GM19239 (cell line): Measurements from ENCODE around the gene PDZRN3.

Source experiments
- DNase-seq: peaks from one replicate; pipeline ENCODE4 v3.0.0; 2011; ENCODE audit warnings: low spot score; ENCODE audit not compliant: insufficient read length
- FAIRE-seq: peaks from 2 replicates; lab custom pipeline; 2011; peaks lifted over from hg19 to GRCh38; lab: Jason Lieb, UNC

The PDZRN3 gene

DNA sequence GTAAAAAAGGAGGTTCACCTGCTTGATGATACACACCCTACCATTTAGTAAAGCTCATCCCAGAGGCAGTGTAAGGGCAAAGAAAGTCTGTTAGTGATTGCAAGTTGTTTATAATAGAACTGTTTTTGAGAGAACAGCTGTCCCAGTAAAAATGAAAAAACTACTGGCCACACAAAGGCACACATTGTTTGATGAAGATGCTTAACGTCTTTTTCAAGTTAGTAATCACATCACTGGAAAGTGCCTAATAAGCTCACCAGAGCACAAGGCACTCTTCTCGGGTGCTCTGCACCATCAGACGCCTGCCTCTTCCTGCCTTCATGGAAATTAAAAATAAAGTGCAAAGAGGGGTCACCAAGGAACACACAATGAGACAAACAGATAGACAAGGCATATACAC lies 186.9 kb downstream of the PDZRN3 start:
- no peak for DNase-seq
- FAIRE-seq, result no peak

- DNase-seq (no peak), FAIRE-seq (no peak)
Measured at GRCh38 chr3:73435055-73435454, 189.7 kb downstream of the PDZRN3 start.

GRCh38 chr3:73433687-73434086 lies 191.1 kb downstream of the PDZRN3 start:
- DNase-seq, result no peak
- FAIRE-seq, result no peak

GRCh38 chr3:73433079-73433478 lies 191.7 kb downstream of the PDZRN3 start:
- FAIRE-seq (no peak), DNase-seq (no peak)

GRCh38 chr3:73432706-73433032 lies 192.1 kb downstream of the PDZRN3 start:
- FAIRE-seq (peak; percentile 40), DNase-seq (no peak)

DNA sequence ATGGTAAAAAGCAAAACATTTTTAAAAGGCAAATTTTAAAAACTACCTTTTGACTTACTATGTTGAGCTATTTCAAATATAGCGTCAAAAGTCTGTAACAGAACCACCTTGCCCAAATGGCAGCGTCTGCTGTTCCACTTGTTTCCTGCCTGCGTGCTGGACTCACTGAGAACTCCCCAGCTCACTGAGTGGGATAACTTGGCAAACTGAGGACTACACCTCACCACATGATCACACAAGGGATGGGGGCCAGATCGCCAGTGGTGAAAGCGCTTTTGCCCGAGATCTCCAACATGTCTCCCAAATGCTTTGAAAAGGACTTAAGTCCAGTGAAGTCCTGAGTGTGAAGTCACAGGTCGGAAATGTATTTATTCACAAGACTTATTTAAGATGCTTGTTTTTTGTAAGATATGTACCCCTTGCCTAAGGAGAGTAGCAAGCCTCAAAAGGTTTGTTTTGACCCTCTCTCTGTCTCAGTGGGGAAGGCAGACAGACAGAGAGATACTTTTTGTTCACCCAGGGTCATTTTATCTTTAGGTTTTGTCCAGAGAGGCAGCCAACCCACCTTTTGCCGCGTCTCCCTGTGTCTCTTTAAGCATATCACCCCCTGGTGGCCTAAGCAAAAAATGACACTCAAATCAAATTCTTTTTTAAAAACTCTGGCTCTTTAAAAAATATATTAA lies 192.6 kb downstream of the PDZRN3 start:
- DNase-seq (no peak), FAIRE-seq (peak; percentile 61)

DNA sequence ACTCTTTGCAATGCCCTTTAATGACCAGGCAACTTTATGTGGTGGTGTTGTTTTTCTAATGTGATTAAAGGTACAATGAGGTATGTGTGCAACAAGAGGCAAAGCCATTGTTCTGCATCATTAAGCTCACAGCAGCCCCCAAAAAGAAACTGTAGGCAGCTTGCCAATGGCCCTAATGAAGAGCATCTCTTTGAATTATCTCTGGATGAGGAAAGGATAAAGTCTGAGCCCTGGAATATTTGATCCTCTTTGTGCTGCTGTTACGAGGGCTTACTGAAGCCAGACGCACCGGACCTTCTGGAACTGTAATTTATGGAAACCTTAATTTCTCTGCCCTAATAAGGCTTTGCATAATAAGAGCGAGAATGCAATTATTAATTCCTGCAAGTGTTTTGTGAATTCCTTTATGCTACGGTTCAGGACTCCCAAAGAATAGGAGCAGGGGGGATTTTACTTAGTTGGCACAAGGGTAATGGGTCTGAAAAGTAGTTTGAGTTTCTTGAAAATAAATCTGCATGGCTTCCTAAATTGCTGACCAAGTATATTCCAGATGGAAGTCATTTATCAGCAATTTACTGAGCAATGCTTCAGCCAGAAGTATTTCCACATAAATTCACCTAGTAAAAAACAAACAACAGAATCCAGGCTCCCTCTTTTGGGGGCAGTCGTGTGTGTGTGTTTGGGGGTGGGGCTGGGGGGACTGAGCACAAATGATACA lies 193.4 kb downstream of the PDZRN3 start:
- no peak for DNase-seq
- no peak for FAIRE-seq

DNA sequence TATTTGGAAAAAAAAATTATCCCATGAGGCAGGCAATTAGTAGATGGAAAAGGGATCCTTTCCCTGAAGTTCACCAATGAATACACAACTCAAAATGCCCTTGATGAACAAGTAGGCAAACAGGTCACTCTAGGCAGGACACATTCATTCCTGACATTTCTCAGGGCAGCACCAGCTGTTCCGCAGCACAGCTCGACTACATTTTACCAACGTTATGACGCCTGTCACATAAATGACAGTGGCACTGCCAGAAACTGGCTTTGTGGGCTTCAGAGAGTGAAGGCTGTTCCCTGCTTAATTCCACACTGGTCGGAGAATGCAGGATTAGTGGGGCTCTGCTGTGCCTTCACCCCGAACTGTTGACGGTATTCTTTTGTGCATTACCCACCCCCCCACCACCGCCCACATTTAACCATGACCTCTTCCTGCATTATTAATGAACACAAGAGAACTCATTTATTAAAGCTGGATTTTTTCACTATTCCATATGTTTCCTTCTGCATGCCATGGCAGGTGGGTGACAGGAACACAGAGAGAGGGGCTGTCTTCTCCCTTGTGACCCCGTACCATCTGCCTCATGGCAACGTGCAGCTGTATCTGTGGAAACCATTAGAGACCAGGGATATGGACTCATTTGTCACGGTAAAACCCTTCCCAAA lies 197.6 kb downstream of the PDZRN3 start:
- DNase-seq (no peak), FAIRE-seq (no peak)

- DNase-seq (no peak), FAIRE-seq (no peak)
Measured at GRCh38 chr3:73426606-73427005, 198.1 kb downstream of the PDZRN3 start.

DNA sequence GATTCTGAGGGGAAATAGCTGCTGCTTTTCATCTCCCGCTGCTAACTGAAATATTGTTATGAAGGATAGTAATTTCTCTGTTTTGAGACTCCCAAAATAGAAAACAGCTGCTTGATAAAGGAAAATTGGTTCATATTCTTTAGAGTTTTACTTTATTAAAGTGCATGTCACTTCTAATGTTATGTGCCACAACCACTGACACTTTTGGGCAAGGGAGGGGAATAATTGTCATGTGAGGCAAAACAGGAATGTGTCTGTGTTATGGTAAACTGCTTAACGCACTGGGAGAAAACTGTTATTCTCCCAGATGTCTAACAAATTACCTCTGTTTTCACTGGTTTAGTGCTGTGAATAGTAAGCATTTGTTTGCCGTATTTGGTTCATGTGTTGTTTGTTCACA lies 201.6 kb downstream of the PDZRN3 start:
- FAIRE-seq (no peak), DNase-seq (no peak)

GRCh38 chr3:73422571-73422970 lies 202.2 kb downstream of the PDZRN3 start:
- DNase-seq, result no peak

DNA sequence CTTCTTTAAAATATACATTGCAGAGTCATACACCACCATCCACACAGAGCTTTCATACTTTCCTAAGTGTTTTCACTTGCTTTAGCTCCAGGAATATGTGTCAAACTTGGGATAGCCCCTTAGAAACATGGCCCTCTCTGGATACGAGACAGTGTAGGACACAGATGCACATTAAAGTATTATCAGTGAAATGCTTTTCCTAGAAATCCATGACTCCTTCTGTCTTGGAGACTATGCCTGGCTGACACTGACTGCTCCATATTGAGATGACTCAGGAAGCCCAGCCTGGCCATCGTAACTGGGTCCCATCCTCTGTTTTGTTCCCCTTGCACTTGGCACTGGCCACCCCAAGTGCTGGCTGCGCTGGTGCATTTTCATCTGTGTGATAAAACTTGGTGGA lies 204.8 kb downstream of the PDZRN3 start:
- DNase-seq (no peak), FAIRE-seq (no peak)

More at GRCh38 chr3:73422571-73422970, 202.2 kb downstream of the PDZRN3 start:
- FAIRE-seq, result no peak

- FAIRE-seq, result no peak
- no peak for DNase-seq
Measured at GRCh38 chr3:73419179-73419803, 205.4 kb downstream of the PDZRN3 start.

- FAIRE-seq, result no peak
Measured at GRCh38 chr3:73418681-73419080, 206.1 kb downstream of the PDZRN3 start.

GRCh38 chr3:73415118-73415517 lies 209.6 kb downstream of the PDZRN3 start:
- DNase-seq (no peak), FAIRE-seq (no peak)

More at GRCh38 chr3:73418681-73419080, 206.1 kb downstream of the PDZRN3 start:
- DNase-seq, result no peak

DNA sequence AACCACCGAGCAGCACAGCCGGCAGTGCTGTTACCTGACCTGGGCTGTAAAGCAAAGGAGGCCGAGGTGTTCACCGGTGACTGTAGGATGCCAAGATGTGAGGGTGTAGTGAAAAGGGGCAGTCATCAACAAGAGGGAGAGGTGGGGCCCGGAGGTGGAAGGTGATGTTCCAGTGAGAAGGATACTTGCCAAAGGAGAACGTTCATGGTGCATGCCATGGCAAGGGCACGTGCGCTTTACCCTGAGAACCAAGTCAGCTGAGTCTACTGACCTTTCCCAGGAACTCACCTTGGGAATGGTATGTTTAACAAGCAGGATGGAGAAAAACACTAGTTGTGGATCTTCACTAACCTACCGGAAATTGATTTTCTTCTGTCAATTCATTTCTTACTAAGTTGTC lies 211.1 kb downstream of the PDZRN3 start:
- FAIRE-seq (no peak), DNase-seq (no peak)

GRCh38 chr3:73411993-73412392 lies 212.7 kb downstream of the PDZRN3 start:
- no peak for DNase-seq
- no peak for FAIRE-seq

DNA sequence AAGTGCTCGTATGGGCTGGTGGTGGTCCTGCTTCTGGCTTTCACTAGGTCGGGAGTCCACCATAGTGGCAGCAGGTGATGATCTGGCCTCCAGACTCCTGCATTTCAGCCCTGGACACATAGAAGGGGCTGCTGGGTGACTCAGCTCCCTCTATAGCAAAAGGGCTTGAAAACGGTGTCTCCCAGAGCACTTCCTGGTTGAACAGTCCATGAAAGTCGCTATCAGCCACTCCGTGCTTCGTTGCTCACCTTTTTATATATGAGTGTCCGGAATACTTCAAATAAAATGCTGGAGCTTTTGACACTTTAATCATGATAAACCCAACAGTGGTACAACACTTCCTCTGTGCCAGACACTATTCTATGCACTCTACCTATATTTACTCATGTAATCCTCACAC lies 213.2 kb downstream of the PDZRN3 start:
- no peak for DNase-seq
- no peak for FAIRE-seq

DNA sequence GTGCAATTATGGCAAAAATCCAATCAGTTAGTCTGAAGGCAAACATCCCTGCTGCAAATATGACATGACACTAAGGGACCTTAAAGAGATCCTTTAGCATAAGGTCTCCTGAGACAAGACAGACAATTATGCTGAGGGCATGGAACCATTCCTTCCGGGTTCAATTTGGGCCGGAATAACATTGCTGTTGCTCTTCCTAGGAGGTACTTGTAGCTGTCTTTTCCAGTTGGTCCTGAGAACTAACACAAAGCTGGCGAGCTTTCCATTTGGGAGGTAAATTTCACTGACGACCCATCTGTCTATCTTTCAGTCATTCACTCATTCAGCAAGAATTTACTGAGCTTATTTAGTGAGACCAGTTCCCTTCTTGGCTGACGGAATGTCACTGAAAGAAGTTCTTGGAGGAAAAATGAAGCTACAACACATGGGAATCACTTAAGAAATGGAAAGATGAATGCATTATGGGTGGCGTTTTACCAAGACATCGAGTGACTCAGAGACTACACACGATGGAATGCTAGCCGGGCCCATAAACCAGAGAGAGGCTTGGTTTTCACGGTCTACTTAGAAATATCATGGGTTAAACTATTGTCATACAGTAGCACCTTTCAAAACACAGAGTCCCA lies 215.5 kb downstream of the PDZRN3 start:
- DNase-seq (no peak), FAIRE-seq (no peak)

DNA sequence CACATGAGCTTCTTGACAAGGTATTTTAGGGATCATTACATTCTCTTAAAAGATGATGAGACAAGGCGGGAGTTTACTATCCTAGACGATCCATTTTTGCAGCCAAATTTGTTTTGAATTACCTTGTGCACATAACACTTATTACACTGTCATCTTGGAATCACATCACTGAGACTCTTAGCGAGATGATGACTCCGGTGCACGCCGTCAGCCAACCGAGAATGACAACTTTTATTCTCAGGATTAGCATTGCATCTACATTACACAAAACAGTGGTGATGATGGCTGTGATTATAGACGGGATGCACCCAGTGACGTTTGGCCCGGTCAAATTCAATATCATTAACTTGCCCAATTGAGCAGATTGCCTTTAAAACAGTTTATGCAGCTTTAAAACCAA lies 216.1 kb downstream of the PDZRN3 start:
- no peak for FAIRE-seq
- no peak for DNase-seq

DNA sequence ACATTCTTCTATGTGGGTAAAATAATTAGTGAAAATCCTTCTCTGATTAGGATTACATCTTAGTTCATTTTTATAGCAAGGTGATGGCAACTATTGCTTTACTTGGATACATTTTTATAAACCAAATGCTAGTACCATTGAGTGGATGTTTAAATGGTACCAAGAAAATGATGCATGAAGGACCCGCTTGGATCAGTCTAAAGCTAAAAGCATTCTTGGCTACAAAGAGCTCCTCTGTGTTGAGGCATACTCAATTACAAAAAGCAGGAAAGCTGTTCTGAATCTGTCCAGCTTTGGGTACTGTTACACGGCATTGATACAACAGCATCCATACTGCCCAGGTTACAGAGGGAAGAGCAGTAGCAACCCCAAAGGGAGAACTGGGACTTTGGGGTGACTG lies 217.2 kb downstream of the PDZRN3 start:
- DNase-seq (no peak), FAIRE-seq (no peak)
